HL-60 (cell line): Measurements from ENCODE around the gene NAALADL1.

Experiments
- DNase-seq, 2 experiments: peaks; one replicate each; pipeline ENCODE4 v3.0.0-alpha.2; 2010 to 2020; ENCODE audit warnings: low read depth in 1 of 2, low spot score in 1 of 2
- H3K27ac ChIP-seq: fragments of 250-450 bp; sonication (Bioruptor Pico); replicated peaks from 2 replicates; pipeline ENCODE4 v1.5.1; 2020; ENCODE audit warnings: mild to moderate bottlenecking, moderate library complexity
- H3K27me3 ChIP-seq: fragments of 250-450 bp; sonication (Bioruptor Pico); 2 replicates; pipeline ENCODE4 v1.5.1; 2021; ENCODE audit warnings: mild to moderate bottlenecking, moderate library complexity; ENCODE audit not compliant: insufficient read depth, poor library complexity, severe bottlenecking
- H3K4me3 ChIP-seq: replicated peaks from 2 replicates; pipeline ENCODE4 v1.5.1; 2011; ENCODE audit warnings: mild to moderate bottlenecking, control low read depth, low read length; ENCODE audit not compliant: insufficient read depth
- GABPA ChIP-seq: IDR thresholded peaks from 2 replicates; pipeline ENCODE4 v1.6.1; 2012; ENCODE audit warnings: low read depth
- POLR2AphosphoS5 ChIP-seq: IDR thresholded peaks from 2 replicates; pipeline ENCODE4 v1.6.1; 2012; ENCODE audit warnings: low read depth
- SPI1 ChIP-seq: IDR thresholded peaks from 2 replicates; pipeline ENCODE4 v1.6.1; 2012; ENCODE audit warnings: low read depth, mild to moderate bottlenecking, borderline replicate concordance
- TF ChIP-seq, protein P1 (sequence below): IDR thresholded peaks from 2 replicates; pipeline ENCODE4 v1.6.1; 2012; ENCODE audit warnings: low read depth; ENCODE audit not compliant: insufficient replicate concordance
- TF ChIP-seq, protein P2 (sequence below): IDR thresholded peaks from one replicate; pipeline ENCODE4 v1.5.1; 2011; ENCODE audit warnings: low read length, control low read depth, inconsistent platforms; ENCODE audit not compliant: insufficient read depth

NAALADL1 gene

DNA sequence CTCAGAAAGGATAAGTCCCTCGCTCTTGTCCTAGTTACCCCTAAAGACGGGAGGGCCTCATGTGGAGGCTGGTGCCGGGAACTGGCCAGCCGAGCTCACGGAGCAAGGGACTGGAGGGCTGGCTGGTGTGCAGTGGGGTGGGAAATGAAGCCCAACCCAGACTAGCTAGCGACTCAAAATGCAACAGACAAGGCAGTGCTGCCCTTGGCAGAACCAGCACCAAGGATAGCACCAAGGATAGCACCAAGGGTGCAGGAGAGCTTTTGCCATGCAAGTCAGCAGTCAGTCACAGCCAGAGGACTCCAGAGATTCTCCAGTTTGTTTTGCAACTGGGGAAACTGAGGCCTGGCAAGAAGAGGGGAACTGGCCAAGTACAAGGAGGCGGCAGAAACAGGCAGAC, 55.1 kb downstream of the NAALADL1 start:
- H3K27me3 ChIP-seq: no peaks in the 10 kb centered on the region
- no peak for TF ChIP-seq GABPA
- TF ChIP-seq, protein P1, sequence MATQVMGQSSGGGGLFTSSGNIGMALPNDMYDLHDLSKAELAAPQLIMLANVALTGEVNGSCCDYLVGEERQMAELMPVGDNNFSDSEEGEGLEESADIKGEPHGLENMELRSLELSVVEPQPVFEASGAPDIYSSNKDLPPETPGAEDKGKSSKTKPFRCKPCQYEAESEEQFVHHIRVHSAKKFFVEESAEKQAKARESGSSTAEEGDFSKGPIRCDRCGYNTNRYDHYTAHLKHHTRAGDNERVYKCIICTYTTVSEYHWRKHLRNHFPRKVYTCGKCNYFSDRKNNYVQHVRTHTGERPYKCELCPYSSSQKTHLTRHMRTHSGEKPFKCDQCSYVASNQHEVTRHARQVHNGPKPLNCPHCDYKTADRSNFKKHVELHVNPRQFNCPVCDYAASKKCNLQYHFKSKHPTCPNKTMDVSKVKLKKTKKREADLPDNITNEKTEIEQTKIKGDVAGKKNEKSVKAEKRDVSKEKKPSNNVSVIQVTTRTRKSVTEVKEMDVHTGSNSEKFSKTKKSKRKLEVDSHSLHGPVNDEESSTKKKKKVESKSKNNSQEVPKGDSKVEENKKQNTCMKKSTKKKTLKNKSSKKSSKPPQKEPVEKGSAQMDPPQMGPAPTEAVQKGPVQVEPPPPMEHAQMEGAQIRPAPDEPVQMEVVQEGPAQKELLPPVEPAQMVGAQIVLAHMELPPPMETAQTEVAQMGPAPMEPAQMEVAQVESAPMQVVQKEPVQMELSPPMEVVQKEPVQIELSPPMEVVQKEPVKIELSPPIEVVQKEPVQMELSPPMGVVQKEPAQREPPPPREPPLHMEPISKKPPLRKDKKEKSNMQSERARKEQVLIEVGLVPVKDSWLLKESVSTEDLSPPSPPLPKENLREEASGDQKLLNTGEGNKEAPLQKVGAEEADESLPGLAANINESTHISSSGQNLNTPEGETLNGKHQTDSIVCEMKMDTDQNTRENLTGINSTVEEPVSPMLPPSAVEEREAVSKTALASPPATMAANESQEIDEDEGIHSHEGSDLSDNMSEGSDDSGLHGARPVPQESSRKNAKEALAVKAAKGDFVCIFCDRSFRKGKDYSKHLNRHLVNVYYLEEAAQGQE: peak; percentile 91
- H3K27ac ChIP-seq: no peak overlapping the region
- H3K4me3 ChIP-seq: no peak overlapping the region
- DNase-seq: no peak

DNA sequence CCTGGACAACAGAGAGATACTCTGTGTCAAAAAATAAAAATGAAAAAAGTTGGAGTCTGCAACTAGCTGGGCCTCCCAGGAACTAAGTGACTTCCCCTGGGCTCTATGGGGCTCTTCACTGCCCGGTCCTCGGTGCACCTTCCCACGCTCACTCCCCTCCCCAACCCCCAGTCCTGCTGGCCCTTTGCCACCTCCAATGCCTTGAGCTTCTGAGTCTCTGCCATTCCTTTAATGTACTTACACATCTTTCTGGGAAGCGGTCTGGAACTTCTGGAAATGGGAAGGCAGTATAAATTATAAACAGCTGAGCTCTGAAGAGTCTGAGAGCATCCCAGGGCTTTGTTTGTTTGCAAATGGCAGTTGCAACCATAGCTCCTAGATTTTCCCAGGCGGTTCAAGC, 55.6 kb downstream of the NAALADL1 start:
- TF ChIP-seq POLR2AphosphoS5 (no peak), SPI1 (no peak), GABPA (no peak)
- TF ChIP-seq, protein P1: no peak
- TF ChIP-seq, protein P2, sequence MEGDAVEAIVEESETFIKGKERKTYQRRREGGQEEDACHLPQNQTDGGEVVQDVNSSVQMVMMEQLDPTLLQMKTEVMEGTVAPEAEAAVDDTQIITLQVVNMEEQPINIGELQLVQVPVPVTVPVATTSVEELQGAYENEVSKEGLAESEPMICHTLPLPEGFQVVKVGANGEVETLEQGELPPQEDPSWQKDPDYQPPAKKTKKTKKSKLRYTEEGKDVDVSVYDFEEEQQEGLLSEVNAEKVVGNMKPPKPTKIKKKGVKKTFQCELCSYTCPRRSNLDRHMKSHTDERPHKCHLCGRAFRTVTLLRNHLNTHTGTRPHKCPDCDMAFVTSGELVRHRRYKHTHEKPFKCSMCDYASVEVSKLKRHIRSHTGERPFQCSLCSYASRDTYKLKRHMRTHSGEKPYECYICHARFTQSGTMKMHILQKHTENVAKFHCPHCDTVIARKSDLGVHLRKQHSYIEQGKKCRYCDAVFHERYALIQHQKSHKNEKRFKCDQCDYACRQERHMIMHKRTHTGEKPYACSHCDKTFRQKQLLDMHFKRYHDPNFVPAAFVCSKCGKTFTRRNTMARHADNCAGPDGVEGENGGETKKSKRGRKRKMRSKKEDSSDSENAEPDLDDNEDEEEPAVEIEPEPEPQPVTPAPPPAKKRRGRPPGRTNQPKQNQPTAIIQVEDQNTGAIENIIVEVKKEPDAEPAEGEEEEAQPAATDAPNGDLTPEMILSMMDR: no peak
- Histone ChIP-seq H3K27ac (no peak overlapping the region), H3K4me3 (no peak overlapping the region), H3K27me3 (no peaks in the 10 kb centered on the region)
- no peak for DNase-seq

DNA sequence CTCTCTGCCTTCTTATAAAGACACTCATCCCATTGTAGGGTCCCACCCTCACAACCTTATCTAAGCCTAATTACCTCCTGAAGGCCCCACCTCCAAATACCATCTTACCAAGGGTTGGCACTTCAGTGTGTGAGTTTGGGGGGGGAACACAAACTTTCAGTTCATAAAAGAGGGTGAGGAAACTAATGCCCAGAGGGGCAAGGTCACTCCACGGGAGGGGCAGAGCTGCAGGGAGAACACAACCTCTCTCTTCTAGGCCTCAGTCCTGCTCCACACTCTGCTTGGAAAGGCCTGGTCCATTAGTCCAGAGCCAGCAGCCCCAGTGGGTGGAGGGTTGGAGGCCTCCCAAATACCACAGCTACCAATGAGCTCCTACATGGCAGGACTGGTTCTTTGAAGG, 58.9 kb downstream of the NAALADL1 start:
- TF ChIP-seq SPI1 (no peak), GABPA (no peak), POLR2AphosphoS5 (no peak)
- TF ChIP-seq, protein P2: no peak
- TF ChIP-seq, protein P1: no peak
- DNase-seq: no peak
- Histone ChIP-seq H3K27ac (no peak overlapping the region), H3K4me3 (no peak overlapping the region), H3K27me3 (no peaks in the 10 kb centered on the region)
